ENCODE results near the gene PACS2.

PACS2 gene

DNA sequence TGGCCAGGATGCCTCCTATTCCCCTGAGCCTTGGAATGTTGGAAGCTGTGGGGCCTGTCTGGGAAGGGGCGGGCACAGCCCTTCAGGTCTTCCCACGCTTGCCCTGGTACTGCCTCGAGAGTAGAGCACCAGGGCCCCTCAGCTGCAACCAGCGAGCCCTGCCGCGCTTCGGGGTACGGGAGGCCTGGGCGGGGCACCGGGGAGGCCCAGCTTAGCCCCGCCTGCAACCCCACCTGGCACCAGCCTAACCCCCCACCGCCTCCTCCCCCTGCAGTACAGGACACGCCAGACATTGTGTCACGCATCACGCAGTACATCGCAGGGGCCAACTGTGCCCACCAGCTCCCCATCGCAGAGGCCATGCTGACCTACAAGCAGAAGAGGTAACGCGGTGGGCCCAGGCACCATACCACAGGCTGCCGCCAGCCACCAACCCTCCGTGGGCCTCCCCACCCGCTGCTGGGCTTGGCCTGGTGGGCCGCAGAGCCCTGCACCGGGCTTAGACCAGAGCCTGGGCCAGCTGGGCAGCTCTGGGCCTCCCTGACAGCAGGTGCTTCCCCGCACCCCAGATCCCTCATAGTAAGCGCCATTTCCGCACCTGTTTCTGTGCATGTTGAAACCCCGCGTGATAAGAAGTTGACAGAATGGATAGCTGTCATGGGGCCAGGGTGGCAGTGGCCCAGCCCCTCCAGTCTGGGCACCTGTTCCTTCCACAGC, 70.2 kb downstream of the PACS2 start:
- no peak overlapping the region for H3K27ac ChIP-seq (ENCODE audit: low read depth, low read length)
- peaks cover 0 to 84% (median 66%) of the 10 kb centered on the region in 5 donors for H3K36me3 ChIP-seq (ENCODE audit: control insufficient read depth in 5 of 5, insufficient read depth in 5 of 5, low read length in 5 of 5)
- H3K4me1 ChIP-seq (ENCODE audit: control insufficient read depth in 5 of 5, insufficient read depth in 5 of 5, low read length in 5 of 5) = peaks cover 0 to 47% (median 19%) of the 10 kb centered on the region in 5 donors
- no peaks in the 10 kb centered on the region for H3K27me3 ChIP-seq (ENCODE audit: control insufficient read depth in 5 of 5, insufficient read depth in 4 of 5, low read length in 5 of 5)
- H3K9ac ChIP-seq (ENCODE audit: low read length in 5 of 5) = no peak overlapping the region
- H3K4me3 ChIP-seq (ENCODE audit: low read depth in 1 of 5, low read length in 5 of 5) = no peak overlapping the region
- H3K9me3 ChIP-seq (ENCODE audit: control insufficient read depth in 5 of 5, low read length in 5 of 5) = no peaks in the 10 kb centered on the region

DNA sequence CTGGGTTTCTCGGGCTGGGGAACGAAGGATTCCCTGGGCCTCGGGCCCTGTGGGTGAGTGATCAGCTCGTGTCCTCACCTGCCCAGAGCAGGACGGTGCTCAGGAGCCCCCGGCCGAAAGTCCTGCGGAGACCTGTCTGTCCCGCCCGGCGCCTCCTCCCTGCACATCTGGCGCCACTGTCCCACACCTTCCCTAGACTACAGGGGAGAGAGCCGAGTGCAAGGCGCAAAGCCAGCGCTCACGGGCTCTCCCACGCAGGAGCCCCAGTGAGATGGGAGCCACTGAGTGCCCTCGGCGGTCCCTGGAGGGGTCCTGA, 70.7 kb downstream of the PACS2 start:
- no peak overlapping the region for H3K27ac ChIP-seq (ENCODE audit: low read depth, low read length)
- H3K27me3 ChIP-seq (ENCODE audit: control insufficient read depth in 5 of 5, insufficient read depth in 4 of 5, low read length in 5 of 5) = no peaks in the 10 kb centered on the region
- no peak overlapping the region for H3K9ac ChIP-seq (ENCODE audit: low read length in 5 of 5)
- H3K9me3 ChIP-seq (ENCODE audit: control insufficient read depth in 5 of 5, low read length in 5 of 5) = no peaks in the 10 kb centered on the region
- peaks cover 0 to 52% (median 22%) of the 10 kb centered on the region in 5 donors for H3K4me1 ChIP-seq (ENCODE audit: control insufficient read depth in 5 of 5, insufficient read depth in 5 of 5, low read length in 5 of 5)
- H3K36me3 ChIP-seq (ENCODE audit: control insufficient read depth in 5 of 5, insufficient read depth in 5 of 5, low read length in 5 of 5) = peaks cover 0 to 79% (median 62%) of the 10 kb centered on the region in 5 donors
- no peak overlapping the region for H3K4me3 ChIP-seq (ENCODE audit: low read depth in 1 of 5, low read length in 5 of 5)

DNA sequence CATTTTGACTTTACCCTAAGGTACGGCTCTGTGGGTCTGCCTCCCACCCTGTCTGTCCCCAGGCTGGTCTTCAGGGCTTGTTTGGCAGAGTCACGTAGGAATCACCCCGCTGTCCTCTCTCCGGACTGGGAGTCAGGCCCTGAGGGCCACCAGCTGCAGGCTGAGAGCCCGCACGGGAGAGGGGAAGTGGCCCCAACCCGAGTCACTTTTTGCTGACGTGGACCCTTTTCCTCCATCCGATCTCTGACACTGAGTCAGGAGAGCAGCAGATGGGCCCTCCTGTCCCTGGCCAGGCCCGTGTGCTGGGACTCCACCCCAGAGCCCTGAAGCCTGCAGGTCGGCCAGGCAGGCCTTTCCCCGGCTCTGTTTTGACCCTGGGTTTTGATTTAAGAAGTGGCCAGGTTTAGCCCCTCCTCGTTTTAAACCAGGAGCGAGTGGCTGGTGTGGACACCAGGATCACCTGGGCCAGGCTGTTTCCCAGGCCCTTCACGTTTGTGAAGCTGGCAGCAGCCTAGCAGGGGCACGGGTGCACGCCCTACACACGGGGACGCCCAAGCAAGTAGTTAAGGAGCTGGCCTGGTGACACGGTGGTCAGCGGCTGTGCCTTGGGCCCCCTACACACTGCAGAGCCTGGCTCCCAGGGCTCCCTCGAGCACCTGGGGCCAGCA, 71.3 kb downstream of the PACS2 start:
- Histone ChIP-seq H3K4me1 (ENCODE audit: control insufficient read depth in 5 of 5, insufficient read depth in 5 of 5, low read length in 5 of 5) (peaks cover 0 to 58% (median 28%) of the 10 kb centered on the region in 5 donors), H3K27me3 (ENCODE audit: control insufficient read depth in 5 of 5, insufficient read depth in 4 of 5, low read length in 5 of 5) (no peaks in the 10 kb centered on the region), H3K9me3 (ENCODE audit: control insufficient read depth in 5 of 5, low read length in 5 of 5) (no peaks in the 10 kb centered on the region), H3K9ac (ENCODE audit: low read length in 5 of 5) (no peak overlapping the region), H3K4me3 (ENCODE audit: low read depth in 1 of 5, low read length in 5 of 5) (no peak overlapping the region), H3K36me3 (ENCODE audit: control insufficient read depth in 5 of 5, insufficient read depth in 5 of 5, low read length in 5 of 5) (peaks cover 0 to 79% (median 62%) of the 10 kb centered on the region in 5 donors), H3K27ac (ENCODE audit: low read depth, low read length) (no peak overlapping the region)

DNA sequence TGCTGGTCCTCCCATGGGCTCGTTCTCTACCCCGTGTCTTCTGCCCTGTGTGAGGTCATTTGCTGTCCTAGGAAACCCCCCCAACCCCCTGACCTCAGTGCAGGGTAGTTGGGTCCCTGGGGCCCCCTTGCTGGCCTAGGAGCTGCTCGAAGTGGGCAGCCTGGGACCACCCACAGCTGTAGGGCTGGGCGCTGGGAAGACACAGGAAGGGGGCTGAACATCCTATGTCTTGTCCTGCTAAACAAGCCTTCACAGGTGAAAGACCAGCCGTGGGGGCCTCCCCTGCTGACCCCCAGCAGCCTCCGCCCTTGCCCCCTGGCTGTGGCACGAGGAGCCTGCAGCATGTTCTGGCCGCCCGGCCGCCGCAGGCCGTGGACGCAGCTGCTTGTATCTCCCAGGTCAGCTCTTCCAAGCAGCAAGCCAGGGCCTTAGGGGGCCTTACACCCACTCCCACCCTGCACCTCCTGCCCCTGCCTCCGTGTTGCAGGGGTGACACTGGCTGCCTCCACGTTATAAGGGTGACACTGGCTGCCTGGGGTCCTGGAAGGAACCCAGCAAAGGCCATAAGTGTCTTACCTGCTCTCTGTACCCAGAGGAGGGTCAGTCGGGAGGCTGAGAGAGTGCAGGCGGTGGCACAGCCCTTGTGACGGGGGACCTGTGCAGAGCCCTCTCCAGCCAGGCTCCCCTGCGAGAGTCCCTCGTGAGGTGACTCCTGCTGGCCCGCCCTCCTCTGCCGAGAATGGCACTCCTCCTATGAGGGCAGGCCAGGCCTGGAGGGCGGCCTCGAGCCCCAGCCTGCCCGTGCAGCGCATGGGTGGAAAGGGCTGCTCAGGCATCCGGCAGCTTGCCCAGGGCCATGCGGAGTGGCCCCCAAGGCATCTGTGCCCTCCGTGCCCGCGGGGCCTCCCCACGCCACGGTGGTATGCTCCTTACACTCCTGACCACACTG, 72.3 kb downstream of the PACS2 start:
- H3K36me3 ChIP-seq (ENCODE audit: control insufficient read depth in 5 of 5, insufficient read depth in 5 of 5, low read length in 5 of 5) = peaks cover 0 to 71% (median 57%) of the 10 kb centered on the region in 5 donors
- no peak overlapping the region for H3K9ac ChIP-seq (ENCODE audit: low read length in 5 of 5)
- peaks cover 0 to 62% (median 30%) of the 10 kb centered on the region in 5 donors for H3K4me1 ChIP-seq (ENCODE audit: control insufficient read depth in 5 of 5, insufficient read depth in 5 of 5, low read length in 5 of 5)
- H3K27me3 ChIP-seq (ENCODE audit: control insufficient read depth in 5 of 5, insufficient read depth in 4 of 5, low read length in 5 of 5) = no peaks in the 10 kb centered on the region
- no peak overlapping the region for H3K4me3 ChIP-seq (ENCODE audit: low read depth in 1 of 5, low read length in 5 of 5)
- no peak overlapping the region for H3K27ac ChIP-seq (ENCODE audit: low read depth, low read length)
- H3K9me3 ChIP-seq (ENCODE audit: control insufficient read depth in 5 of 5, low read length in 5 of 5) = no peaks in the 10 kb centered on the region

DNA sequence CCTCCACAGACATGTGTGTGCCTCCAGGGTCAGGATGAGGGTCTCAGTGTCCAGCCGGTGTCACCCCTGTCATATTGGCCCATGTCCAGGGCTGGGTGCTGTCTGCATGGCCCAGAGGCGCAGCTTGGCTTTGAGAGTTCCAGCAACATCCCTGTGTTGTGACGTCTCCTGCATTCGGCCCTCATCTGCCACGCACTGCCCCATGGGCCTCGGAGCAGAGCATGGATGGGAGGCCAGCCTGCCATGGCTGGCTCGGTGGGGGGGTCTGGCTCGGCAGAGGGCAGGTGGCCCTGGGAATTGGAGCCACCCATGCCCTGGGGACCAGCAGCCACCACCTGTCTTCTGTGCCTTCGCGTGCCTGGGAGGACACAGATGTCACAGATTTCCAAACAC, 73.0 kb downstream of the PACS2 start:
- H3K9me3 ChIP-seq (ENCODE audit: control insufficient read depth in 5 of 5, low read length in 5 of 5) = no peaks in the 10 kb centered on the region
- peaks cover 0 to 62% (median 30%) of the 10 kb centered on the region in 5 donors for H3K4me1 ChIP-seq (ENCODE audit: control insufficient read depth in 5 of 5, insufficient read depth in 5 of 5, low read length in 5 of 5)
- H3K9ac ChIP-seq (ENCODE audit: low read length in 5 of 5) = no peak overlapping the region
- H3K36me3 ChIP-seq (ENCODE audit: control insufficient read depth in 5 of 5, insufficient read depth in 5 of 5, low read length in 5 of 5) = peaks cover 0 to 67% (median 56%) of the 10 kb centered on the region in 5 donors
- H3K27ac ChIP-seq (ENCODE audit: low read depth, low read length) = no peak overlapping the region
- no peaks in the 10 kb centered on the region for H3K27me3 ChIP-seq (ENCODE audit: control insufficient read depth in 5 of 5, insufficient read depth in 4 of 5, low read length in 5 of 5)
- no peak overlapping the region for H3K4me3 ChIP-seq (ENCODE audit: low read depth in 1 of 5, low read length in 5 of 5)

DNA sequence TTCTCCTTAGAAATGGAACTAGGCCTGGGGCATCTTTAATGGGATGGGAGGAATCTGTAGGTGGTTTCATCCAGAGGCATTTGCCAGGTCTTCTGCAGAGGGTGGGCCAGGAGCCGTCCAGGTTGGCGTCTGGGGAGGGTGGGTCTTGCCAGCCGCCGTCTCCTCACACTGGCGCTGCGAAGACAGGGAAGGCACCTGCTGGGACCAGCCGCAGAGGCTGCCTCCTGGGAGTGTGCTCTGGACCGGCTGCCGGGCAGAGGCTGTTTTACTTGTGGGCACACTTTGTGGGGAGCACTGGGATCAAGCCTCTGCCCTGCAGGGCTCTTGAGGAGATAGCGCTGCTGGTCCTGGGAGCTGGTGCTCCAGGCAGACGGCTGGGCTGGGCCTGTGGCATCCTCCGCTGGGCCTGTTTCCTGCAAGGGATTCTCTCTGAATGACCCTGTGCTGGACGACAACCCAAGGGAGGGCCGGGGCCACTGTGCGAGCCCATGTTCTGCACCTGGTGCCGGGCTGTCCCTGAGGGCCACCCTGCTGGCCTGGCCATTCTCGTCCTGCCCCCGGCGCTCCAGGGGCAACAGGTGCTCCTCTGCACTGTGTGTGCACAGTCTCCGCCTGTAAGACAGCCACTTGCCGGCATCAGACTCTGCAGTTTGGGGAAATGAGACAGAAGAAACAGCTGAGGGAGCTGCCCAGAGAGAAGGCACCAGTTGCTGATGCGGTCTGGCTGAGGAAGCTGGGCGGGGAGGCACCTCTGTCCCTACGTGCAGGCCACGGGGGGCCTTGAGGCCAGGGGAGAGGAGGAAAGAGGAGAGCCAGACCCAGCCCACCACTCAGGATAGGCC, 73.8 kb downstream of the PACS2 start:
- Histone ChIP-seq H3K9ac (ENCODE audit: low read length in 5 of 5) (no peak overlapping the region), H3K36me3 (ENCODE audit: control insufficient read depth in 5 of 5, insufficient read depth in 5 of 5, low read length in 5 of 5) (peaks cover 0 to 67% (median 55%) of the 10 kb centered on the region in 5 donors), H3K9me3 (ENCODE audit: control insufficient read depth in 5 of 5, low read length in 5 of 5) (no peaks in the 10 kb centered on the region), H3K4me1 (ENCODE audit: control insufficient read depth in 5 of 5, insufficient read depth in 5 of 5, low read length in 5 of 5) (peaks cover 0 to 62% (median 30%) of the 10 kb centered on the region in 5 donors), H3K27me3 (ENCODE audit: control insufficient read depth in 5 of 5, insufficient read depth in 4 of 5, low read length in 5 of 5) (no peaks in the 10 kb centered on the region), H3K4me3 (ENCODE audit: low read depth in 1 of 5, low read length in 5 of 5) (no peak overlapping the region), H3K27ac (ENCODE audit: low read depth, low read length) (no peak overlapping the region)

DNA sequence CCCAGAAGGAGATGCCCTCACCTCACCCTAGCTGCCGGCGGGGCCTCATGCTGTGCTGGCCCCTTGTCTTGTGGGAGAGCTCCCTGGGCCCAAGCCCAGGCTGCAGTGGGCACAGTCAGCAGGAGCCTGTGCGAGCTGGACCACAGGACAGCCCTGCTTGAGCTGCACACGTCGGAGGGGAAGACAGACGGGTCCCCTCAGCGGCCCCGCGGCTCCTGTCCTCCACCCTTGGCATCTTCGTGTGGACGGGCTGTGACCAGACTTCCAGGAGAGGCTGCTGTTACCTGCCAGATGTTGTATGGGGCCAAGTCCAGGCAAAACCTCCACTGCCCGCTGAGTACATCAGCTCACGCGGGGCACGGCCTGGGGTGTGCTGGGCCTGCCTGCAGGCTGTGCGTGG, 74.4 kb downstream of the PACS2 start:
- Histone ChIP-seq H3K9me3 (ENCODE audit: control insufficient read depth in 5 of 5, low read length in 5 of 5) (no peaks in the 10 kb centered on the region), H3K27ac (ENCODE audit: low read depth, low read length) (no peak overlapping the region), H3K4me1 (ENCODE audit: control insufficient read depth in 5 of 5, insufficient read depth in 5 of 5, low read length in 5 of 5) (peaks cover 0 to 63% (median 30%) of the 10 kb centered on the region in 5 donors), H3K9ac (ENCODE audit: low read length in 5 of 5) (no peak overlapping the region), H3K27me3 (ENCODE audit: control insufficient read depth in 5 of 5, insufficient read depth in 4 of 5, low read length in 5 of 5) (no peaks in the 10 kb centered on the region), H3K36me3 (ENCODE audit: control insufficient read depth in 5 of 5, insufficient read depth in 5 of 5, low read length in 5 of 5) (peaks cover 0 to 60% (median 48%) of the 10 kb centered on the region in 5 donors), H3K4me3 (ENCODE audit: low read depth in 1 of 5, low read length in 5 of 5) (no peak overlapping the region)

DNA sequence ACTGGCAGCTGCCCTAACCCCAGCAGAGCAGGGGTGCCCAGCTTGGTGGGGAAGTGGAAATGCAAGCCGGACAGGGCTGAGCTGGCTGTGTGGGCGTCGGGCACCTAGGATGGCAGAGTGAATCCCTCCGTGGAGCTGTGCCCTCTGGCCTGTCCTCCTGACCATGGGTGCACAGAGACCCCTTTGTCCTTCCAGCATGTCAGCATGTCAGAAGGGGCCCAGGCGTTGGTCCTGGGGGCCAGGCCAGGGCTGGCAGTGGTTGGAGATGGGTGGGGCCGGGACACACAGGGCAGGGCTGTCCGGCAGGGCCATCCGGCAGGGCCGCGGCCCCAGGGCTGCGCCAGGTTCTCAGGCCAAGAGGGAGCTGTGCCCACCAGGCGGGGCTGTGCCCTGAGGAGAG, 75.0 kb downstream of the PACS2 start:
- peak overlapping the region; percentile 23 for H3K27ac ChIP-seq (ENCODE audit: low read depth, low read length)
- peaks cover 0 to 58% (median 44%) of the 10 kb centered on the region in 5 donors for H3K36me3 ChIP-seq (ENCODE audit: control insufficient read depth in 5 of 5, insufficient read depth in 5 of 5, low read length in 5 of 5)
- no peaks in the 10 kb centered on the region for H3K9me3 ChIP-seq (ENCODE audit: control insufficient read depth in 5 of 5, low read length in 5 of 5)
- H3K4me1 ChIP-seq (ENCODE audit: control insufficient read depth in 5 of 5, insufficient read depth in 5 of 5, low read length in 5 of 5) = peaks cover 0 to 68% (median 31%) of the 10 kb centered on the region in 5 donors
- no peaks in the 10 kb centered on the region for H3K27me3 ChIP-seq (ENCODE audit: control insufficient read depth in 5 of 5, insufficient read depth in 4 of 5, low read length in 5 of 5)
- peak overlapping the region in 1 of 5 donors; percentile 3 for H3K9ac ChIP-seq (ENCODE audit: low read length in 5 of 5)
- H3K4me3 ChIP-seq (ENCODE audit: low read depth in 1 of 5, low read length in 5 of 5) = no peak overlapping the region
